Ishikawa (cell line): ENCODE results near the gene APOBEC3G.

ENCODE experiments used
- CEBPB ChIP-seq: IDR thresholded peaks from 2 replicates; pipeline ENCODE4 v1.6.1; 2012
- CREB1 ChIP-seq: IDR thresholded peaks from 2 replicates; pipeline ENCODE4 v1.6.1; 2012; ENCODE audit warnings: low read depth
- EGR1 ChIP-seq: IDR thresholded peaks from 2 replicates; pipeline ENCODE4 v1.6.1; 2012
- EP300 ChIP-seq: IDR thresholded peaks from 2 replicates; pipeline ENCODE4 v1.6.1; 2012; ENCODE audit warnings: borderline replicate concordance
- FOXM1 ChIP-seq: IDR thresholded peaks from 2 replicates; pipeline ENCODE4 v1.6.1; 2012; ENCODE audit warnings: low read depth, borderline replicate concordance
- MAX ChIP-seq: IDR thresholded peaks from 2 replicates; pipeline ENCODE4 v1.6.1; 2012
- NFIC ChIP-seq: IDR thresholded peaks from 2 replicates; pipeline ENCODE4 v1.6.1; 2012
- RAD21 ChIP-seq: IDR thresholded peaks from 2 replicates; pipeline ENCODE4 v1.6.1; 2012; ENCODE audit warnings: low read depth
- TAF1 ChIP-seq: IDR thresholded peaks from 2 replicates; pipeline ENCODE4 v1.6.1; 2012; ENCODE audit warnings: low read depth, mild to moderate bottlenecking
- TCF12 ChIP-seq: IDR thresholded peaks from 2 replicates; pipeline ENCODE4 v1.6.1; 2012; ENCODE audit warnings: low read depth
- TEAD4 ChIP-seq: IDR thresholded peaks from 2 replicates; pipeline ENCODE4 v1.6.1; 2012
- USF1 ChIP-seq: IDR thresholded peaks from 2 replicates; pipeline ENCODE4 v1.6.1; 2012
- YY1 ChIP-seq: IDR thresholded peaks from 2 replicates; pipeline ENCODE4 v1.6.1; 2012; ENCODE audit warnings: low read depth
- ZBTB7A ChIP-seq: IDR thresholded peaks from 2 replicates; pipeline ENCODE4 v1.6.1; 2012; ENCODE audit warnings: low read depth
- TF ChIP-seq, protein P1 (sequence below): IDR thresholded peaks from 2 replicates; pipeline ENCODE4 v1.6.1; 2012; ENCODE audit warnings: low read depth, mild to moderate bottlenecking

The APOBEC3G gene

GRCh38 chr22:39128508-39128907 lies 51.4 kb downstream of the APOBEC3G start:
- TF ChIP-seq YY1, result no peak
- no peak for TF ChIP-seq NFIC

DNA sequence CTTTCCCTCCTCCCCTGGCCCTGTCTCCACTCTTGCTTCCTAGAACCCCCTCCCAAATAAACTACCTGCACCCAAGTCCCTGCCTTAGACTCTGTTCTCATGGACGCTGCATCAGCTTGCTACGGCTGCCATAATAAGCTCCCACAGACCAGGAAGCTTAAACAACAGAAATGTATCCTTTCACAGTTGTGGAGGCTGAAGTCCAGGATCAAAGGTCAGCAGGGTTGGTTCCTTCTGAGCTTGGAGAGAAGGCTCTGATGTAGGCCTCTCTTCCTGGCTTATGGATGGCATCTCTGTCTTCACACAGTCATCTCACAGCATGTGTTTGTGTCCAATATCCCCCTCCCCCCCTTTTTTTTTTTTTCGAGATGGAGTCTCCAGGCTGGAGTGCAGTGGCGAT lies 52.0 kb downstream of the APOBEC3G start:
- no peak for TF ChIP-seq MAX
- TF ChIP-seq TAF1, result no peak

DNA sequence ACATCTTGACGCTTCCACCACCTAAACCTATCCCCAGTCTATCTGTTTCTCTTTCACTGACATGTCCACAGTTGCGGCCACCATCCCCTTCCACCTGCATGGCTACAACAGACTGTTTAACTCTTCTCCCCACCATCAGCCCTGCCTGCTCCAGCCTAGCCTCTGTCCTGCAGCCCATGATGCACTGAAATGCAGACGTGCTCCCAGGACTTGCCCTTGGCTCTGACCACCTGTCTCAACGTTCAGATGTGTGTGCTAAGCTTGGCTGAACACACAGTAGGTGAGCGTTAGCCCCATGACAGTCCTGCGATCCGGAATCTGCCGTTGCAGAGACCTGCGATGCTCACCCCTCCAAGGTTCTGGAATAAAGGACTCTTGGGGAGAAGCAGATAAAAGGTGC lies 52.7 kb downstream of the APOBEC3G start:
- TF ChIP-seq USF1 (no peak), MAX (no peak), CEBPB (no peak), NFIC (no peak), ZBTB7A (no peak), TEAD4 (no peak), FOXM1 (no peak), CREB1 (no peak), TAF1 (no peak), YY1 (no peak), TCF12 (no peak), RAD21 (no peak), EP300 (no peak), EGR1 (no peak)
- TF ChIP-seq, protein P1, sequence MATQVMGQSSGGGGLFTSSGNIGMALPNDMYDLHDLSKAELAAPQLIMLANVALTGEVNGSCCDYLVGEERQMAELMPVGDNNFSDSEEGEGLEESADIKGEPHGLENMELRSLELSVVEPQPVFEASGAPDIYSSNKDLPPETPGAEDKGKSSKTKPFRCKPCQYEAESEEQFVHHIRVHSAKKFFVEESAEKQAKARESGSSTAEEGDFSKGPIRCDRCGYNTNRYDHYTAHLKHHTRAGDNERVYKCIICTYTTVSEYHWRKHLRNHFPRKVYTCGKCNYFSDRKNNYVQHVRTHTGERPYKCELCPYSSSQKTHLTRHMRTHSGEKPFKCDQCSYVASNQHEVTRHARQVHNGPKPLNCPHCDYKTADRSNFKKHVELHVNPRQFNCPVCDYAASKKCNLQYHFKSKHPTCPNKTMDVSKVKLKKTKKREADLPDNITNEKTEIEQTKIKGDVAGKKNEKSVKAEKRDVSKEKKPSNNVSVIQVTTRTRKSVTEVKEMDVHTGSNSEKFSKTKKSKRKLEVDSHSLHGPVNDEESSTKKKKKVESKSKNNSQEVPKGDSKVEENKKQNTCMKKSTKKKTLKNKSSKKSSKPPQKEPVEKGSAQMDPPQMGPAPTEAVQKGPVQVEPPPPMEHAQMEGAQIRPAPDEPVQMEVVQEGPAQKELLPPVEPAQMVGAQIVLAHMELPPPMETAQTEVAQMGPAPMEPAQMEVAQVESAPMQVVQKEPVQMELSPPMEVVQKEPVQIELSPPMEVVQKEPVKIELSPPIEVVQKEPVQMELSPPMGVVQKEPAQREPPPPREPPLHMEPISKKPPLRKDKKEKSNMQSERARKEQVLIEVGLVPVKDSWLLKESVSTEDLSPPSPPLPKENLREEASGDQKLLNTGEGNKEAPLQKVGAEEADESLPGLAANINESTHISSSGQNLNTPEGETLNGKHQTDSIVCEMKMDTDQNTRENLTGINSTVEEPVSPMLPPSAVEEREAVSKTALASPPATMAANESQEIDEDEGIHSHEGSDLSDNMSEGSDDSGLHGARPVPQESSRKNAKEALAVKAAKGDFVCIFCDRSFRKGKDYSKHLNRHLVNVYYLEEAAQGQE, result no peak

DNA sequence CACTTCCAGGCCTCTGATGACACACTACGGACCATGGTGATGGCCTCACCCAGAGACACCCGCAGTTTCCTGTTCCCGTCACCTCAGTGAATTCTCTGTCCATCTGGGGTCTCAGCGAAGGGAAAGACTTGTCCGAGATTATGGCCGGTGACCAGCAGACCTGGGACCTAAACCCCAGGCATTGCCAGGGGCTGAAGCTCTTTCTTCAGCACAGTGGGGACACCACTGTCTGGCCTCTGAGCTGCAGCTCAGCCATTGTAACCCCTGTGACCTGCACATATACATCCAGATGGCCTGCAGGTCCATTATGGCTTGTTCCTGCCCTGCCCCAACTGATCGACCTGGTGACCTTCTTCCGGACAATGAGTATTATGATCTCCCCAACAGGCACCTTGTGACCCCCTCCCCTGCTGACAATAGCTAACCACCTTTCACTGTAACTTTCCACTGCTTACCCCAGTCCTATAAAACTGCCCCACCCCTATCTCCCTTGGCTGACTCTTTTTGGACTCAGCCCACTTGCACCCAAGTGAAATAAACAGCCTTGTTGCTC lies 53.2 kb downstream of the APOBEC3G start:
- TF ChIP-seq FOXM1, result no peak

- TF ChIP-seq NFIC (no peak), TEAD4 (no peak), CEBPB (no peak), EGR1 (no peak), CREB1 (no peak), MAX (no peak), RAD21 (no peak), EP300 (no peak), ZBTB7A (no peak), TAF1 (no peak)
- TF ChIP-seq, protein P1, result no peak
Measured at GRCh38 chr22:39130892-39131855, 54.1 kb downstream of the APOBEC3G start.

GRCh38 chr22:39132281-39132680 lies 55.2 kb downstream of the APOBEC3G start:
- TF ChIP-seq ZBTB7A, result no peak
- TF ChIP-seq YY1, result no peak
- TF ChIP-seq EGR1, result no peak

DNA sequence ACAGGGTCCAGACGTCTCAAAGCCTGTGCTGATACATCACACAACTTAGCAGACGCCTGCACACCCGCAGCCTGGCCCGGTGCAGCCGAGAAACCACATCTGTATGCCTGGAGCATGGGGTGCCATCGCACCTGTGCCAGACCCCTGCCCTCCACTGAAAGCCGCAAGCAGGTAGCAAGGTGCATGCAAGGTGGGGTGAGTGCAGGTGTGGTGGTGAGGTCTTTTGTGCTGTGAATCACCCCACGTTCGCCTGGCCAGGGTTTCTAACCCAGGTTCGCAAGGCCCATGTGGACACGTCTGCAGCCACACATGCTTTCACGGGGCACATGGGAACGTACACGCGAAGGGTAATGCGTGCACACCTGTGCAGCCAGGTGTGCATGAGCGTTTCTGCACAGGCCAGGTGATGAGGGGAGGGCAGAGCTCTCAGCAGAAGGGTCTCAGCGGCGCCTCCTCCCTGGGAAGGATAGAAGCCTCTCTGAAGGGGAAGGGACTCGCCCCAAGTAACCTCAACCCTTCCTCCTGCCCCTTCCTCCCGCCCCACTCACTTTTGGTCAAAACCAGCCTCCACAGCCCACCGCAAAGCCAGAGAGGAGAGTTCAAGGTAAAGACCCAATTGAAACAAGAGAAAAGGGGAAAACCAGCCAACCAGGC lies 55.9 kb downstream of the APOBEC3G start:
- TF ChIP-seq YY1 (no peak), EGR1 (no peak), FOXM1 (no peak), MAX (no peak), TAF1 (no peak), TCF12 (no peak), ZBTB7A (no peak), USF1 (no peak), NFIC (no peak), TEAD4 (no peak), RAD21 (no peak), EP300 (no peak), CREB1 (no peak)
- TF ChIP-seq, protein P1, result no peak
